Measurements from ENCODE around the gene NSUN6. TPM values are rescaled to one million over a fixed set of nuclear protein-coding genes. Genes with fewer than 3 reads are reported as not detected.

Gene NSUN6
- total RNA-seq, 1 donor from 2014 or later: 6.6 TPM

DNA sequence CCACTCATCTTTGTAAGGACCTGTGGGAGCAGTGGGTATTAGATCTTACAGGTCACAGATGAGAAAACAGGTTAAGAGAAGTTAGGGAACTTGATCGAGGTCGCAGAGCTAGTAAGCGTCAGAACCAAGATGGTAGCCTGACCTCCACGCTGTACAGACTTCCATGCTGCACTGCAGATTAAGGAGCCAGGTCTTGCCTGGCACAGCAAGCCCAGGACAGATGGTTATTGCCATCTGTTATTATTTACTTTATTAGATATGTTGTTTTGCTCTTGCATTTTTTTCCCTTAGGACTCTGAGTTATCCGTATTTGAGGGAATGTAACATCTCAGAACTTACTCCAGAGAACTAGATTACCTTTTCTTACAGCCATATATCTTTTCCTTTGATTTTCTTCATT is 147.2 kb downstream of the NSUN6 start:
- Histone ChIP-seq H3K36me3 (ENCODE audit: control insufficient read depth, insufficient read depth, low read length) (no peaks in the 10 kb centered on the region), H3K4me3 (ENCODE audit: low read depth, low read length) (no peak overlapping the region), H3K27me3 (ENCODE audit: control insufficient read depth, insufficient read depth, low read length) (no peaks in the 10 kb centered on the region)
- TF ChIP-seq, protein P1, sequence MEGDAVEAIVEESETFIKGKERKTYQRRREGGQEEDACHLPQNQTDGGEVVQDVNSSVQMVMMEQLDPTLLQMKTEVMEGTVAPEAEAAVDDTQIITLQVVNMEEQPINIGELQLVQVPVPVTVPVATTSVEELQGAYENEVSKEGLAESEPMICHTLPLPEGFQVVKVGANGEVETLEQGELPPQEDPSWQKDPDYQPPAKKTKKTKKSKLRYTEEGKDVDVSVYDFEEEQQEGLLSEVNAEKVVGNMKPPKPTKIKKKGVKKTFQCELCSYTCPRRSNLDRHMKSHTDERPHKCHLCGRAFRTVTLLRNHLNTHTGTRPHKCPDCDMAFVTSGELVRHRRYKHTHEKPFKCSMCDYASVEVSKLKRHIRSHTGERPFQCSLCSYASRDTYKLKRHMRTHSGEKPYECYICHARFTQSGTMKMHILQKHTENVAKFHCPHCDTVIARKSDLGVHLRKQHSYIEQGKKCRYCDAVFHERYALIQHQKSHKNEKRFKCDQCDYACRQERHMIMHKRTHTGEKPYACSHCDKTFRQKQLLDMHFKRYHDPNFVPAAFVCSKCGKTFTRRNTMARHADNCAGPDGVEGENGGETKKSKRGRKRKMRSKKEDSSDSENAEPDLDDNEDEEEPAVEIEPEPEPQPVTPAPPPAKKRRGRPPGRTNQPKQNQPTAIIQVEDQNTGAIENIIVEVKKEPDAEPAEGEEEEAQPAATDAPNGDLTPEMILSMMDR (IDR thresholded peaks at IDR 0.05; ENCODE audit: insufficient read depth, low read length, poor library complexity, severe bottlenecking): no peak
- DNase-seq (ENCODE audit: low read depth): no peak

DNA sequence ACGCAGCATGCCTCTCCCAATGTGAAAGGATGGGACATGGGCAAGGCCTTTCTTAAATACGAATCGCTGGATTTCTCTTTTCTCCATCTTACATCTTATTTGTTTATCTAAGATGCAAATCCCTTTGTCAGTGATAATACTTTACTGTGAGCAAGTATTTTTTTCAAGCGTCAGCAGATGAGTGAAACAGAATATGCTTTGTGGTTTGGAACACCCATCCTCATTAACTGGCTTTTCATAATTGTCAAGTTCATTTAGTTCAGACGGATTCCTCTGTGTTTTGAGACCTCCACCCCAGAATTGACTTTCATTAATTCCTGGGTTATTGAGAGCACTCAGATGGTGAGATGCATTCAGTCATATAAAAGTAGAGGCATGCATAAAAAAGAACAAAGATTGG is 149.8 kb downstream of the NSUN6 start:
- H3K4me3 ChIP-seq (ENCODE audit: low read depth, low read length): no peak overlapping the region
- DNase-seq (ENCODE audit: low read depth): no peak
- no peaks in the 10 kb centered on the region for H3K36me3 ChIP-seq (ENCODE audit: control insufficient read depth, insufficient read depth, low read length)
- no peaks in the 10 kb centered on the region for H3K27me3 ChIP-seq (ENCODE audit: control insufficient read depth, insufficient read depth, low read length)
- TF ChIP-seq, protein P1 (IDR thresholded peaks at IDR 0.05; ENCODE audit: insufficient read depth, low read length, poor library complexity, severe bottlenecking): no peak

DNA sequence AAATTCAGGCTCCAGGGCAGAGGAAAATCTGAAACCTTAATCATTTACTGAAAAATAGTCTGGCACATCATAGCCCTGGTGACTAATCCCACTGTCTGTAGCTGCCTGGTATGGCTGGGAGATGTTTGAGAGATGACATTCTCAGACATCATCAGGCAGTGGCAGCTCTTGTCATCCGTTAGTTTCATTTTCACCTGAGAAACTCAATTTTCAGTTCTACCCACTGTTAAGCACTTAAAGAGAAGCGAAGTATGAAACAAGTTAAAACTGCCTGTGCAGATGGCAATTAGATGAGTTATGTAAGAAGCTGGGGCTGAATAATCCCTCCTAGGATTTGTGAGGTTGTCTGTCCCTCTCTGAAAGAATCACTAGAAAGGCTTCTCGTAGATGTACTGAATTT is 150.2 kb downstream of the NSUN6 start:
- Histone ChIP-seq H3K4me3 (ENCODE audit: low read depth, low read length) (no peak overlapping the region), H3K27me3 (ENCODE audit: control insufficient read depth, insufficient read depth, low read length) (no peaks in the 10 kb centered on the region), H3K36me3 (ENCODE audit: control insufficient read depth, insufficient read depth, low read length) (no peaks in the 10 kb centered on the region)
- peak; percentile 43 for DNase-seq (ENCODE audit: low read depth)
- TF ChIP-seq, protein P1 (IDR thresholded peaks at IDR 0.05; ENCODE audit: insufficient read depth, low read length, poor library complexity, severe bottlenecking): no peak

DNA sequence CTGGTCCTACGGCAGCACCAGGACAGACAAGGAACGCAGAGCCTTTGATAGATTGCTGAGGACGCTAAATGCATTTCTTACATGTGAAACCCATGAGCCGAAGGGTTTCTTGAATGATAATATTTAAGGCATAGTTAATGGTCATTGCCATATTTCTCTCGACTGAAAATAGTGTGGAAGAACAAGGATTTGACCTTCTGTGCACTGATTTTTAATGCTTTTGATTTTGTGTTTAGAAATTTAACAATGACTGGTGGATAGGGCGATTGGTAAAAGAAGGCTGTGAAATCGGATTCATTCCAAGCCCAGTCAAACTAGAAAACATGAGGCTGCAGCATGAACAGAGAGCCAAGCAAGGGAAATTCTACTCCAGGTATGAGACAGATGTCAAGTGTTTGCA is 150.8 kb downstream of the NSUN6 start:
- TF ChIP-seq, protein P1 (IDR thresholded peaks at IDR 0.05; ENCODE audit: insufficient read depth, low read length, poor library complexity, severe bottlenecking): no peak
- H3K27me3 ChIP-seq (ENCODE audit: control insufficient read depth, insufficient read depth, low read length): no peaks in the 10 kb centered on the region

DNA sequence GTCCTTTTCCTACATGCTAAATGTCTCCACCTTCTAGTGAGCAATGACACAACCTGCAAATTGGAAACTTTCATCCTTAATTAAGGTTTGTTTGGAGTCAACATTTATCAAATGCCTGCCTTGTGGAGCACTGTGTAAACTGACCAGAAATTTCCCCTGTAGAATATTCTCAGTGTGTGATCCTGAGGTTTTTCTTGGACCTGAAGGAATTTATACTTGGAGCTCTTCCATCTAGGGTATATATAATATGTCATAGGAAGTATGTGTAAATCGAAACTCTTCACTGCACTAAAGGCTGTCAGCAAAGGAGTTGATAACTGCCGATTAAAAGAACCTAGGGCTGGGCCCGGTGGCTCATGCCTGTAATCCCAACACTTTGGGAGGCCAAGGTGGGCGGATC is 152.4 kb downstream of the NSUN6 start:
- Histone ChIP-seq H3K27me3 (ENCODE audit: control insufficient read depth, insufficient read depth, low read length) (no peaks in the 10 kb centered on the region), H3K4me3 (ENCODE audit: low read depth, low read length) (no peak overlapping the region), H3K36me3 (ENCODE audit: control insufficient read depth, insufficient read depth, low read length) (no peaks in the 10 kb centered on the region)
- TF ChIP-seq, protein P1 (IDR thresholded peaks at IDR 0.05; ENCODE audit: insufficient read depth, low read length, poor library complexity, severe bottlenecking): no peak
- DNase-seq (ENCODE audit: low read depth): no peak

More for the DNA sequence above, 150.8 kb downstream of the NSUN6 start:
- DNase-seq (ENCODE audit: low read depth): no peak
- Histone ChIP-seq H3K36me3 (ENCODE audit: control insufficient read depth, insufficient read depth, low read length) (no peaks in the 10 kb centered on the region), H3K4me3 (ENCODE audit: low read depth, low read length) (no peak overlapping the region)

DNA sequence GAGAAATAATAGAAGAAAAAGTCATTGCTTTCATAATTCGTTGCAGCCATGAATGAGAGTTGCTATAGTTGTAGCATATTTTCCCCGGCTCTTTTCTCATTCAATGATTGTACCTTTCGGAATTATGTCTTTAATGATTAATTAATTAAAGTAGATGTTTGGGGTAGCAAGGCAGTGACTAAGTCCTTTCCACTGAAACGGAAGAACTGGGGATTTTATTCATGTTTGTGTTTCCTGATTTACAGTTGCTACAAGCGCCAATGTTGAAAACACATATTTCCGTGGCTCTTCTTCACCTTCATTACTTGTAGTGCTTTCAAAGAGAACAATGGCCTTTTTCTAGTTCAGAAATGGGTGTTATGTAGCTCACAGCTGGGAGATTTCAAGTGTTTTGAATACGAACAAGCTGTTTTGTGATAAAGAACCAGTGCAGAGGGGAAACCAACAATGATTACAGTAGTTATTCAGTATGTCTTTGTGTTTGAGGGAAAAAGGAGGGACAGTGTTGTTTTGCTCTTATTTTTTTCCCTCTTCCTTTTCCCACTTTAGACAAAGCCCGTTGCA is 153.5 kb downstream of the NSUN6 start:
- Histone ChIP-seq H3K4me3 (ENCODE audit: low read depth, low read length) (no peak overlapping the region), H3K27me3 (ENCODE audit: control insufficient read depth, insufficient read depth, low read length) (no peaks in the 10 kb centered on the region), H3K36me3 (ENCODE audit: control insufficient read depth, insufficient read depth, low read length) (no peaks in the 10 kb centered on the region)
- DNase-seq (ENCODE audit: low read depth): no peak
- TF ChIP-seq, protein P1 (IDR thresholded peaks at IDR 0.05; ENCODE audit: insufficient read depth, low read length, poor library complexity, severe bottlenecking): no peak

Data from kidney epithelial cell (primary cell).